ENCODE results near the gene TTC7B. TPM values are rescaled to one million over a fixed set of nuclear protein-coding genes. Genes with fewer than 3 reads are reported as not detected.

The TTC7B gene
- total and polyA plus RNA-seq, 2 donors (not counting 1 experiment from before 2014, with no cell fraction given): 0.36 to 3.2 TPM

- no peaks in the 10 kb centered on the region for H3K9me3 ChIP-seq (ENCODE audit: control extremely low read depth in 1 of 3, control insufficient read depth in 2 of 3, insufficient read depth in 1 of 3, low read length in 2 of 3)
- DNase-seq (no peak), ATAC-seq (ENCODE audit: low read depth) (no peak)
- H3K4me1 ChIP-seq (ENCODE audit: control insufficient read depth in 2 of 2, insufficient read depth in 2 of 2, low read length in 2 of 2): no peaks in the 10 kb centered on the region
- H3K4me3 Mint-ChIP-seq: no peak overlapping the region
- H3K79me2 ChIP-seq (ENCODE audit: control insufficient read depth, insufficient read depth, low read length): no peaks in the 10 kb centered on the region
- no peak overlapping the region for H3K9ac ChIP-seq (ENCODE audit: low read length)
- H3K27me3 ChIP-seq (replicated peaks in 1 of 4; ENCODE audit: control extremely low read depth in 1 of 4, control insufficient read depth in 3 of 4, insufficient read depth in 4 of 4, low read length in 3 of 4): no peaks in the 10 kb centered on the region
- no peaks in the 10 kb centered on the region for H3K4me1 Mint-ChIP-seq
- no peaks in the 10 kb centered on the region for H4K20me1 ChIP-seq (ENCODE audit: control insufficient read depth, insufficient read depth, low read length, poor library complexity, severe bottlenecking)
- ChIA-PET CTCF (no interaction called here), POLR2A (no interaction called here)
- no peaks in the 10 kb centered on the region for H3K9me3 Mint-ChIP-seq (ENCODE audit: insufficient read depth)
- no peak overlapping the region for H3K4me3 ChIP-seq (ENCODE audit: control extremely low read depth in 1 of 5, extremely low read depth in 1 of 5, insufficient read depth in 1 of 5, low read depth in 2 of 5, low read length in 4 of 5)
- H3K36me3 ChIP-seq (replicated peaks in 1 of 2; ENCODE audit: control extremely low read depth in 1 of 2, control insufficient read depth in 1 of 2, extremely low read depth in 1 of 2, insufficient read depth in 2 of 2, low read length in 1 of 2): no peaks in the 10 kb centered on the region
- H3K27ac Mint-ChIP-seq: no peak overlapping the region
- H3K27ac ChIP-seq (ENCODE audit: low read length in 2 of 2): no peak overlapping the region
- no peak overlapping the region for H3K4me2 ChIP-seq (replicated peaks; ENCODE audit: low read depth, low read length, poor library complexity, severe bottlenecking)
- 83% methylated on average over 7 of the region's 9 CpGs for WGBS (ENCODE audit: insufficient coverage)
- intact Hi-C loops (cut with micrococcal nuclease): no loop called here
- no peak for TF ChIP-seq CTCF (IDR thresholded peaks at IDR 0.05)
- TF ChIP-seq EZH2 (IDR thresholded peaks at IDR 0.05; ENCODE audit: borderline replicate concordance, insufficient read depth, low read depth, low read length, poor library complexity, severe bottlenecking): no peak
- H2AFZ ChIP-seq (ENCODE audit: insufficient read depth, low read depth, low read length, poor library complexity, severe bottlenecking): no peak overlapping the region
- H3K27me3 Mint-ChIP-seq: peaks cover 8% of the 10 kb centered on the region
Measured at GRCh38 chr14:90730206-90730766, 85.9 kb downstream of the TTC7B start.

GRCh38 chr14:90728951-90729350 lies 87.3 kb downstream of the TTC7B start:
- Mint-ChIP-seq H3K4me3 (no peak overlapping the region), H3K27ac (no peak overlapping the region)

More at GRCh38 chr14:90728951-90729350, 87.3 kb downstream of the TTC7B start:
- TF ChIP-seq EZH2 (IDR thresholded peaks at IDR 0.05; ENCODE audit: borderline replicate concordance, insufficient read depth, low read depth, low read length, poor library complexity, severe bottlenecking): no peak
- no peak for TF ChIP-seq CTCF (IDR thresholded peaks at IDR 0.05)
- ATAC-seq (ENCODE audit: low read depth) (no peak), DNase-seq (no peak)
- no peaks in the 10 kb centered on the region for H3K4me1 Mint-ChIP-seq
- Histone ChIP-seq H2AFZ (ENCODE audit: insufficient read depth, low read depth, low read length, poor library complexity, severe bottlenecking) (no peak overlapping the region), H3K4me2 (replicated peaks; ENCODE audit: low read depth, low read length, poor library complexity, severe bottlenecking) (no peak overlapping the region), H3K79me2 (ENCODE audit: control insufficient read depth, insufficient read depth, low read length) (no peaks in the 10 kb centered on the region), H4K20me1 (ENCODE audit: control insufficient read depth, insufficient read depth, low read length, poor library complexity, severe bottlenecking) (no peaks in the 10 kb centered on the region), H3K9ac (ENCODE audit: low read length) (no peak overlapping the region), H3K27me3 (replicated peaks in 1 of 4; ENCODE audit: control extremely low read depth in 1 of 4, control insufficient read depth in 3 of 4, insufficient read depth in 4 of 4, low read length in 3 of 4) (no peaks in the 10 kb centered on the region), H3K4me1 (ENCODE audit: control insufficient read depth in 2 of 2, insufficient read depth in 2 of 2, low read length in 2 of 2) (no peaks in the 10 kb centered on the region), H3K36me3 (replicated peaks in 1 of 2; ENCODE audit: control extremely low read depth in 1 of 2, control insufficient read depth in 1 of 2, extremely low read depth in 1 of 2, insufficient read depth in 2 of 2, low read length in 1 of 2) (no peaks in the 10 kb centered on the region), H3K27ac (ENCODE audit: low read length in 2 of 2) (no peak overlapping the region), H3K4me3 (ENCODE audit: control extremely low read depth in 1 of 5, extremely low read depth in 1 of 5, insufficient read depth in 1 of 5, low read depth in 2 of 5, low read length in 4 of 5) (no peak overlapping the region), H3K9me3 (ENCODE audit: control extremely low read depth in 1 of 3, control insufficient read depth in 2 of 3, insufficient read depth in 1 of 3, low read length in 2 of 3) (no peaks in the 10 kb centered on the region)
- peaks cover 8% of the 10 kb centered on the region for H3K27me3 Mint-ChIP-seq
- ChIA-PET CTCF (no interaction called here), POLR2A (no interaction called here)
- 95% methylated on average over 5 of the region's 5 CpGs for WGBS (ENCODE audit: insufficient coverage)
- intact Hi-C loops (cut with micrococcal nuclease): no loop called here
- no peaks in the 10 kb centered on the region for H3K9me3 Mint-ChIP-seq (ENCODE audit: insufficient read depth)
